BLaER1 treated with 17β-estradiol and CSF1 and Interleukin-3, amounts not matched to agents 10 nM and 100 nM (cell line): ENCODE data around the gene UBXN7.
"Not testable (repeated sequence)": the region's sequence is repeated elsewhere in the genome, so short reads cannot be mapped to it uniquely, and the experiment has no call there.

Source experiments
- H3K27ac ChIP-seq, 11 experiments: shearing (Covaris generic); formaldehyde crosslinking; 2 replicates each; pipeline ENCODE4 v1.8.1; 2022
- H3K27me3 ChIP-seq, 11 experiments: shearing (Covaris generic); formaldehyde crosslinking; 2 replicates each; pipeline ENCODE4 v1.8.1; 2022
- H3K36me3 ChIP-seq, 11 experiments: shearing (Covaris generic); formaldehyde crosslinking; 2 replicates each; pipeline ENCODE4 v1.8.1; 2022
- H3K4me1 ChIP-seq, 10 experiments: shearing (Covaris generic); formaldehyde crosslinking; 2 replicates each; pipeline ENCODE4 v1.8.1; 2022
- H3K4me2 ChIP-seq, 11 experiments: shearing (Covaris generic); formaldehyde crosslinking; 2 replicates each; pipeline ENCODE4 v1.8.1; 2022
- H3K4me3 ChIP-seq, 10 experiments: shearing (Covaris generic); formaldehyde crosslinking; 2 replicates each; pipeline ENCODE4 v1.8.1; 2022
- H3K9ac ChIP-seq, 11 experiments: shearing (Covaris generic); formaldehyde crosslinking; 2 replicates each; pipeline ENCODE4 v1.8.1; 2022
- H3K9me3 ChIP-seq, 11 experiments: shearing (Covaris generic); formaldehyde crosslinking; replicated peaks in 1 of 11; 2 replicates each; pipeline ENCODE4 v1.8.1; 2022
- H4K20me1 ChIP-seq, 11 experiments: shearing (Covaris generic); formaldehyde crosslinking; 2 replicates each; pipeline ENCODE4 v1.8.1; 2022
- Cebpa-rat ChIP-seq, 11 experiments: shearing (Covaris generic); IDR thresholded peaks; 2 replicates each; pipeline ENCODE4 v1.8.1; 2022

UBXN7 gene, protein sequence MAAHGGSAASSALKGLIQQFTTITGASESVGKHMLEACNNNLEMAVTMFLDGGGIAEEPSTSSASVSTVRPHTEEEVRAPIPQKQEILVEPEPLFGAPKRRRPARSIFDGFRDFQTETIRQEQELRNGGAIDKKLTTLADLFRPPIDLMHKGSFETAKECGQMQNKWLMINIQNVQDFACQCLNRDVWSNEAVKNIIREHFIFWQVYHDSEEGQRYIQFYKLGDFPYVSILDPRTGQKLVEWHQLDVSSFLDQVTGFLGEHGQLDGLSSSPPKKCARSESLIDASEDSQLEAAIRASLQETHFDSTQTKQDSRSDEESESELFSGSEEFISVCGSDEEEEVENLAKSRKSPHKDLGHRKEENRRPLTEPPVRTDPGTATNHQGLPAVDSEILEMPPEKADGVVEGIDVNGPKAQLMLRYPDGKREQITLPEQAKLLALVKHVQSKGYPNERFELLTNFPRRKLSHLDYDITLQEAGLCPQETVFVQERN

DNA sequence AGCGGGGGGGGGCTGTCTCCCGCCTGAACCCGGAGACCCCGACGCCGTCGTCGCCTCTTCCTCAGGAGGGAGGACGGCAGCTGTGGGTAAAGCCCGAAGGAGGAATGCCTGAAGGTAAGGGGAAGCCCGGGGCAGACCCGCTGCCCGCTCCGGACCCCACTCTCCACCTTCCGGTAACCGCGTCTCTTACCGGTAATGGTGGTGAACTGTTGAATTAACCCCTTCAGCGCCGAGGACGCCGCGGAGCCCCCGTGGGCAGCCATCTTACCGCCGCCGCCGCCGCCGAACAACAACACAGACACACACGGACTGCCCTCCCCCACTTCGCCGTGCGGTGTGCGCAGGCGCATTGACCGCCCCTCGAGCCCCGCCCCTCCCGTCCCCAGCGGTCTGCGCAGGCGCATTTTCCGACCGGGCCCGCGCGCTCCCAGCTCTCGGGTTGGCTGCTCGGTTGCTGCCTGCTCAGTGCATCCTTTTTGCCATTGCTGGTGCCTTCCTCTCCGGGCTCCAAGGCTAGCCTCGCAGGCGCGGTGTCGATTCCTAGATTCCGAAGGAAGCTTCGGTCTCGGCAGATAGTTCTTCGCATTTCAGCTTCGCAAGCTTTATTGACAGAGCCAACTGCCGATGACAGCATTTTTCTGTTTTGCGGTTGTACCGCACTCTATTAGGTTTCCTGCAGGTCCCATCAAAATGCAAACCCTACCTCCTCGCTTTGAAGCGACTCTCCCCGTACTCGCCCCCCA lies at the start of gene UBXN7:
Gene UBXN7 (minus strand): TSS at position 291 of the 743 bp plus-strand sequence. CDS start 28 bp downstream, at position 263.
- peak within 1 kb of the TSS; percentile 78 to 92 (median 88) for H3K4me2 ChIP-seq
- H3K9ac ChIP-seq, result peak within 1 kb of the TSS; percentile 93 to 97 (median 95)
- H3K27ac ChIP-seq, result peak within 1 kb of the TSS; percentile 81 to 97 (median 90)
- peaks cover 9 to 25% (median 16%) of the 10 kb centered on the region in 11 experiments for H3K36me3 ChIP-seq
- no peaks in the 10 kb centered on the region for H3K9me3 ChIP-seq
- H3K4me3 ChIP-seq, result peak within 1 kb of the TSS; percentile 88 to 100 (median 98)
- no peaks in the 10 kb centered on the region for H3K27me3 ChIP-seq
- TF ChIP-seq Cebpa-rat (IDR thresholded peaks at IDR 0.05), result no peak
- H4K20me1 ChIP-seq, result peaks cover 32 to 46% (median 39%) of the 10 kb centered on the region in 11 experiments; a peak in 21 of 22 replicates
- peaks cover 22 to 26% (median 24%) of the 10 kb centered on the region in 10 experiments for H3K4me1 ChIP-seq

DNA sequence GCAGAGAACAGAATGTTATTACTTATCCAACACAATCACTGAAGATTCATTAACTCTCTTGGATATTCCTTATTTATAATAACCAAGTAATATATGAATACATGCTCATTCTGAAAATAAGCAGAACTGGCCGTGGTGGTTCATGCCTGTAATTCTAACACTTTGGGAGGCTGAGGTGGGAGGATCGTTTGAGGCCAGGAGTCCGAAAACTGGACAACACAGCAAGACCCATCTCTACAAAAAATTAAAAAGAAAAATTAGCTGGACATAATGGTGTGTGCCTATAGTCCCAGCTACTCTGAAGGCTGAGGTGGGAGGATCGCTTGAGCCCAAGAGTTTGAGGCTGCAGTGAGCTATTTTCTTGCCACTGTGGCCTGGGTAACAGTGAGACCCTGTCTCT lies 45.5 kb upstream of the UBXN7 start:
- Histone ChIP-seq H3K27ac (no peak overlapping the region), H4K20me1 (peaks cover 0 to 4% (median 0%) of the 10 kb centered on the region in 11 experiments; a peak in 1 of 22 replicates), H3K4me1 (no peaks in the 10 kb centered on the region), H3K9me3 (no peaks in the 10 kb centered on the region), H3K4me3 (no peak overlapping the region), H3K36me3 (peaks cover 85 to 99% (median 96%) of the 10 kb centered on the region in 11 experiments), H3K27me3 (no peaks in the 10 kb centered on the region), H3K4me2 (no peak overlapping the region), H3K9ac (no peak overlapping the region)
- no peak for TF ChIP-seq Cebpa-rat (IDR thresholded peaks at IDR 0.05)

DNA sequence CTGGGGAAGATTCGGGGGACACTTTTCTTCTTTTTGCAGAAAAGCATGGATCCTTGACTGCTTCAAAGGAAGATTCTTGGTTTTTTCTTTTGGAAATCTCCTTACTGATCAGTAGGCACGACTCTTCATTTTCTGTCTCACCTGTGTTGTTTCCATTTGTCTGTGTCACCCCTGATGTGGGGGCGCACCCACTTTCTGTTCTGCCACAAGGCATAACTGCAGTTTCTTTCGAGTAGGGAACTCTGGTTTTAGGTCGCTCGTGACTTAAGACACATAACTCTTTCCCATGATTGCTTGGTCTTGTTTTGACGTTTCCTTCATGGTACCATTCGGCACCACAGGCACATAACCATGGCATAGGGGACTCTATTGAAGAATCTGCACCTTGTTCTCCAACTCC lies 40.1 kb upstream of the UBXN7 start:
- Histone ChIP-seq H3K27me3 (no peaks in the 10 kb centered on the region), H3K36me3 (peaks cover 49 to 96% (median 84%) of the 10 kb centered on the region in 11 experiments), H3K4me2 (no peak overlapping the region), H3K4me3 (no peak overlapping the region), H3K9ac (no peak overlapping the region), H3K4me1 (no peaks in the 10 kb centered on the region), H3K9me3 (no peaks in the 10 kb centered on the region), H3K27ac (no peak overlapping the region), H4K20me1 (peaks cover 0 to 12% (median 4%) of the 10 kb centered on the region in 11 experiments; a peak in 6 of 22 replicates)
- TF ChIP-seq Cebpa-rat (IDR thresholded peaks at IDR 0.05), result no peak

DNA sequence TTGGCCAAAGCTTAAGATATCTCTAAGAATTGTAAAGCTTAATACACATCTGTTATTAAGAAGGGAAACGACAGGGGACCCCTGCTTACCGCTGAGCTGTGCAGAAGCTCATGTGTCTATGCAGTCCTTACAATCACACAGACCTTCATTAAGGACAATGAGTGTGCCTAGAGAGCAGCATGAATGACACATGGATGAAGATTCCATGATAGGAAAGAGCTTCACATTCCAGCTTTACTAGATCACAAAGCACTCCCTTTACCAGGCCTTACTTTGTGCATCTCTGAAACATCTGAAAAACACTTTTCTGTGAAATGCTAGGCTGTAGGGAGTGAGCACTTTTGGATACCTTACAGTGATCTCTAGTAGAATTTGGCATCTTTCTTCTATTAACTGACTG lies 39.3 kb upstream of the UBXN7 start:
- H3K27ac ChIP-seq, result no peak overlapping the region
- no peaks in the 10 kb centered on the region for H3K27me3 ChIP-seq
- H4K20me1 ChIP-seq, result peaks cover 0 to 12% (median 4%) of the 10 kb centered on the region in 11 experiments; a peak in 6 of 22 replicates
- H3K36me3 ChIP-seq, result peaks cover 43 to 89% (median 77%) of the 10 kb centered on the region in 11 experiments
- no peak for TF ChIP-seq Cebpa-rat (IDR thresholded peaks at IDR 0.05)
- no peak overlapping the region for H3K4me2 ChIP-seq
- H3K9me3 ChIP-seq, result no peaks in the 10 kb centered on the region
- H3K4me1 ChIP-seq, result no peaks in the 10 kb centered on the region
- no peak overlapping the region for H3K4me3 ChIP-seq
- no peak overlapping the region for H3K9ac ChIP-seq

DNA sequence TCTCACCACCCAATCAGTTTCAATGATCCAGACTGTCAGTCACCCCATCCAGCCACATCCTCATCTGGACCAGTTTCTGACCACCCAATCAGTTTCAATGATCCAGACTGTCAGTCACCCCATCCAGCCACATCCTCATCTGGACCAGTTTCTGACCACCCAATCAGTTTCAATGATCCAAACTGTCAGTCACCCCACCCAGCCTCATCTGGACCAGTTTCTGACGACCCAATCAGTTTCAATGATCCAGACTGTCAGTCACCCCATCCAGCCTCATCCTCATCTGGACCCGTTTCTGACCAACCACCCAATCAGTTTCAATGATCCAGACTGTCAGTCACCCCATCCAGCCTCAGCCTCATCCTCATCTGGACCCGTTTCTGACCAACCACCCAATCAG lies 38.0 kb upstream of the UBXN7 start:
- H3K4me1 ChIP-seq, H3K9ac ChIP-seq, H3K27me3 ChIP-seq, H3K27ac ChIP-seq, H3K4me3 ChIP-seq, H3K9me3 ChIP-seq, H3K4me2 ChIP-seq: not testable (repeated sequence)
- H3K36me3 ChIP-seq, result peaks cover 41 to 78% (median 67%) of the 10 kb centered on the region in 11 experiments
- H4K20me1 ChIP-seq, result peaks cover 0 to 12% (median 4%) of the 10 kb centered on the region in 11 experiments; a peak in 6 of 22 replicates

DNA sequence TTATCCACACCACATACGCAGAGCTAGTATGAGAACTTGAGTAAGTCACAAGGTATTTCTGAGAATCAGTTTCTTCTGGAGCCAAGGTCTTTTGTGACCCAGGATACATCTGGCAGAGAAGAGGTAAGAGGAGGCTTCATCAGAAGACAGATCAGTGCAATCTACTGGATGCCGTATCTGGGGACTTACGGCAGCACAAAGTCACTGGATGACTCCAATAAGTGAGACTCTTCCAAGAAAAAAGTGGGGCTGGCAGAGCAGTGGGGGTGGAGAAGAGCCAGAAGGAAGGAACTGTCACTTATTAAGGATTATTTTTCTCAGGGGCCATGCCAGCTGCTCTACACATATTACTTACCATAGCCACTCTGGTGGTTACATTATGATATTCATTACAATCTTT lies 31.6 kb upstream of the UBXN7 start:
- H3K27me3 ChIP-seq, result no peaks in the 10 kb centered on the region
- H3K4me2 ChIP-seq, result no peak overlapping the region
- peaks cover 0 to 14% (median 8%) of the 10 kb centered on the region in 11 experiments; a peak in 18 of 22 replicates for H3K36me3 ChIP-seq
- H3K9ac ChIP-seq, result no peak overlapping the region
- no peak for TF ChIP-seq Cebpa-rat (IDR thresholded peaks at IDR 0.05)
- no peak overlapping the region for H3K27ac ChIP-seq
- no peaks in the 10 kb centered on the region for H4K20me1 ChIP-seq
- no peaks in the 10 kb centered on the region for H3K4me1 ChIP-seq
- no peaks in the 10 kb centered on the region; a peak in 2 of 22 replicates for H3K9me3 ChIP-seq
- no peak overlapping the region for H3K4me3 ChIP-seq

DNA sequence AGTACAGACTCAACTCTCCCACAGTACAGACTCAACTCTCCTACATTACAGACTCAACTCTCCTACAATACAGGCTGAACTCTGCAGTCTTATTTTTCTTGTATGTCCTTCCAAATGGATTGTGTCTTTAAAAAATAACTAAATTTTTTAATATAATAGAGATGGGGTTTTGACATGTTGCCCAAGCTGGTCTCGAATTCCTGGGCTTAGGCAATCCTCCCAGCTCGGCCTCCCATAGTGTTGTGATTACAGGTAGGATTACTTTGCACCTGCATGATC lies 31.2 kb upstream of the UBXN7 start:
- H3K9ac ChIP-seq, result no peak overlapping the region
- H3K27me3 ChIP-seq, result no peaks in the 10 kb centered on the region
- H3K9me3 ChIP-seq, result no peaks in the 10 kb centered on the region; a peak in 2 of 22 replicates
- H4K20me1 ChIP-seq, result no peaks in the 10 kb centered on the region
- H3K4me2 ChIP-seq, result no peak overlapping the region
- peaks cover 0 to 11% (median 4%) of the 10 kb centered on the region in 11 experiments; a peak in 17 of 22 replicates for H3K36me3 ChIP-seq
- H3K4me3 ChIP-seq, result no peak overlapping the region
- TF ChIP-seq Cebpa-rat (IDR thresholded peaks at IDR 0.05), result no peak
- no peaks in the 10 kb centered on the region for H3K4me1 ChIP-seq
- H3K27ac ChIP-seq, result no peak overlapping the region

DNA sequence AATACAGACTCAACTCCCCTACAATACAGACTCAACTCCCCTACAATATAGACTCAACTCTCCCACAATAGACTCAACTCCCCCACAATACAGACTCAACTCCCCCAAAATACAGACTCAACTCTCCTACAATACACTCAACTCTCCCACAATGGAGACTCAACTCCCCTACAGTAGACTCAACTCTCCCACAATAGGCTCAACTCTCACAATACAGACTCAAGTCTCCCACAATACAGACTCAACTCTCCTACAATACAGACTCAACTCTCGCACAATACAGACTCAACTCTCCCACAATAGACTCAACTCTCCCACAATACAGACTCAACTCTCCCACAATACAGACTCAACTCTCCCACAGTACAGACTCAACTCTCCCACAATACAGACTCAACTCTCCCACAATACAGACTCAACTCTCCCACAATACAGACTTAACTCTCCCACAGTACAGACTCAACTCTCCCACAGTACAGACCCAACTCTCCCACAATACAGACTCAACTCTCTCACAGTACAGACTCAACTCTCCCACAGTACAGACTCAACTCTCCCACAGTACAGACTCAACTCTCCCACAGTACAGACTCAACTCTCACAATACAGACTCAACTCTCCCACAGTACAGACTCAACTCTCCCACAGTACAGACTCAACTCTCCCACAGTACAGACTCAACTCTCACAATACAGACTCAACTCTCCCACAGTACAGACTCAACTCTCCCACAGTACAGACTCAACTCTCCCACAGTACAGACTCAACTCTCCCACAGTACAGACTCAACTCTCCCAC lies 30.7 kb upstream of the UBXN7 start:
- H3K4me3 ChIP-seq, H3K27me3 ChIP-seq, H4K20me1 ChIP-seq, H3K27ac ChIP-seq, H3K36me3 ChIP-seq, H3K9ac ChIP-seq, H3K4me1 ChIP-seq, H3K4me2 ChIP-seq, H3K9me3 ChIP-seq: not testable (repeated sequence)

DNA sequence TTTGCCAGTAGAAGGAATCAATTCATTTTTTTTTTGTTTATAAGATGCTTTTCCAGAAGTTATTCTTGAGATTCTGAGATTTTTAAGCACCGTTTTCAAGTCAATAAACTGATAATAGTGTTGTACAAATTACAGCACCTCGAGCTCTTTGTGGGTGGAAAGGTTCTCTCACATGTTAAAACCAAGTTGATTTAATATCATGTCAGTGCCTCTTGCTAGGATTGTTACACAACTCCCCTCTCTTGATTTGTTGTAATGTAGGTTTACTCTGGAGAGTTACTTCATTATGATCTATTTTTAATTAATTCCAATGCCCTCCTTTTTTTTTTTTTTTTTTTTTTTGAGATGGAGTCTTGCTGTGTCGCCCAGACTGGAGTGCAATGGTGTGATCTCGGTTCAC lies 25.8 kb upstream of the UBXN7 start:
- no peak overlapping the region for H3K4me2 ChIP-seq
- H3K27me3 ChIP-seq, result no peaks in the 10 kb centered on the region
- no peaks in the 10 kb centered on the region for H4K20me1 ChIP-seq
- no peak overlapping the region for H3K9ac ChIP-seq
- H3K4me3 ChIP-seq, result no peak overlapping the region
- no peak for TF ChIP-seq Cebpa-rat (IDR thresholded peaks at IDR 0.05)
- no peak overlapping the region; a peak in 1 of 22 replicates for H3K27ac ChIP-seq
- H3K4me1 ChIP-seq, result peaks cover 0 to 5% (median 0%) of the 10 kb centered on the region in 10 experiments; a peak in 2 of 20 replicates
- no peaks in the 10 kb centered on the region for H3K9me3 ChIP-seq
- H3K36me3 ChIP-seq, result no peaks in the 10 kb centered on the region

DNA sequence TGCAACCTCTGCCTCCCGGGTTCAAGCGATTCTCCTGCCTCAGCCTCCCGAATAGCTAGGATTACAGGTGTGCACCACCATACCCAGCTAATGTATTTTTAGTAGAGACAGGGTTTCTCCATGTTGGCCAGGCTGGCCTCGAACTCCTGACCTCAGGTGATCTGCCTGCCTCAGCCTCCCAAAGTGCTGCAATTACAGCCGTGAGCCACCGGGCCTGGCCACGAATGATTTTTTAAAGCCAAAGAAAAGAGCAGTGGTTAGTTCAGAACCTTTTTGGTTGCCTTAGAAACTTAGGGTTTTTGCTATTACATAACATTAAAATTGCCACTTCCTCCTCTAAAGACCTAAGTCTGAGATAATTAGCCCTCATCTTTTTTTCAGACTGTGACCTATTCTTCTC lies 25.2 kb upstream of the UBXN7 start:
- H3K9ac ChIP-seq, H3K4me3 ChIP-seq, H3K4me1 ChIP-seq: not testable (repeated sequence)

More for the DNA sequence above, 25.2 kb upstream of the UBXN7 start:
- H3K27me3 ChIP-seq, H3K36me3 ChIP-seq, H3K4me2 ChIP-seq, H3K27ac ChIP-seq, H3K9me3 ChIP-seq, H4K20me1 ChIP-seq: not testable (repeated sequence)
